Mesendoderm (in vitro differentiated cells): ENCODE measurements around the gene SLC22A13.
A peak's percentile ranks its signal among the peaks of the same experiment; 100 is the strongest.

Source experiments
- DNase-seq: peaks from one replicate; pipeline ENCODE4 v3.0.0; 2013
- H2AK5ac ChIP-seq: 2 replicates; pipeline ENCODE4 v1.6.1; 2013; ENCODE audit warnings: low read length, inconsistent platforms
- H2BK120ac ChIP-seq: 2 replicates; pipeline ENCODE4 v1.6.1; 2013; ENCODE audit warnings: low read depth, mild to moderate bottlenecking, low read length, moderate library complexity, mixed read lengths
- H2BK15ac ChIP-seq: replicated peaks from 2 replicates; pipeline ENCODE4 v1.6.1; 2013; ENCODE audit warnings: low read depth, mild to moderate bottlenecking, moderate library complexity
- H2BK5ac ChIP-seq: 2 replicates; pipeline ENCODE4 v1.6.1; 2013; ENCODE audit warnings: low read length, inconsistent platforms
- H3K18ac ChIP-seq: 2 replicates; pipeline ENCODE4 v1.6.1; 2013; ENCODE audit warnings: mild to moderate bottlenecking, low read length, mixed read lengths
- H3K23ac ChIP-seq: one replicate; pipeline ENCODE4 v1.6.1; 2013; ENCODE audit warnings: low read length
- H3K27ac ChIP-seq: 2 replicates; pipeline ENCODE4 v1.5.1; 2013; ENCODE audit warnings: low read depth, mild to moderate bottlenecking, inconsistent platforms, low read length, moderate library complexity
- H3K27me3 ChIP-seq: 2 replicates; pipeline ENCODE4 v1.6.1; 2013; ENCODE audit warnings: low read length, control low read depth, mild to moderate bottlenecking, inconsistent platforms; ENCODE audit not compliant: insufficient read depth, poor library complexity
- H3K36me3 ChIP-seq: 2 replicates; pipeline ENCODE4 v1.6.1; 2013; ENCODE audit warnings: low read length, inconsistent platforms; ENCODE audit not compliant: control insufficient read depth, insufficient read depth
- H3K4ac ChIP-seq: one replicate; pipeline ENCODE4 v1.6.1; 2013; ENCODE audit warnings: low read depth, mild to moderate bottlenecking, low read length, moderate library complexity
- H3K4me1 ChIP-seq: 2 replicates; pipeline ENCODE4 v1.6.1; 2013; ENCODE audit warnings: low read depth, low read length, inconsistent platforms; ENCODE audit not compliant: control insufficient read depth
- H3K4me2 ChIP-seq: 2 replicates; pipeline ENCODE4 v1.6.1; 2013; ENCODE audit warnings: low read length
- H3K4me3 ChIP-seq: 2 replicates; pipeline ENCODE4 v1.5.1; 2013; ENCODE audit warnings: mild to moderate bottlenecking, low read length
- H3K56ac ChIP-seq: one replicate; pipeline ENCODE4 v1.6.1; 2013; ENCODE audit warnings: low read length
- H3K79me1 ChIP-seq: 2 replicates; pipeline ENCODE4 v1.6.1; 2013; ENCODE audit warnings: low read length, inconsistent platforms
- H3K79me2 ChIP-seq: 2 replicates; pipeline ENCODE4 v1.6.1; 2013; ENCODE audit warnings: mild to moderate bottlenecking, low read length; ENCODE audit not compliant: control insufficient read depth, insufficient read depth
- H3K9ac ChIP-seq: 2 replicates; pipeline ENCODE4 v1.6.1; 2013; ENCODE audit warnings: low read length, inconsistent platforms
- H4K5ac ChIP-seq: one replicate; pipeline ENCODE4 v1.6.1; 2013; ENCODE audit warnings: low read length
- H4K8ac ChIP-seq: one replicate; pipeline ENCODE4 v1.6.1; 2013; ENCODE audit warnings: low read depth, mild to moderate bottlenecking, control low read depth, low read length, moderate library complexity
- whole genome bisulfite sequencing: extraction: QIAGEN DNeasy Blood & Tissue Kit; methylation state at CpG from one replicate; pipeline ENCODE4 v1.1.7; 2013; ENCODE audit warnings: low lambda C conversion rate, missing lambda C conversion rate; ENCODE audit not compliant: insufficient coverage; ENCODE audit errors: extremely low coverage; 5-methylcytosine and 5-hydroxymethylcytosine counted together

The SLC22A13 gene

DNA sequence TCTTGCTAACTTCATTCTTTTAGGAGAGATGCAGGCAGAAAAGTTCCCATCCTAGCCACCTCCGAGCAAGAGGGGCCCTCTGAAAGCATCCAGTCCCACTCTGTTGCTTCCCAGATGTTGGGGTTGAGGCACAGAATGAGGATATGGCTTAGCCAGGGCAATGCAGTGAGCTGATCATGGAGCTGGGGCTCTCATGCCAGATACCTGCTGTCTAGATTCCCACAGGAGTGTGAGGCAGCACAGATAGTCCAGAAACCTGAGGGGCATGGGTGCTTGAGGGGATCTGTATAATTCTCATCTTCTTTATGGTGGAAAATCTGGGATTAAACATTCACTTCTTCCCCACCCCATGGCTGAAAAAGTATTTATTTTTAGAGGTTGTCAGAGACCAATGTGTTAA is 1.2 kb downstream of the SLC22A13 start:
- no CpG with 5 or more reads among the region's 1 CpG for WGBS
- H3K4ac ChIP-seq: no peak overlapping the region
- H2BK120ac ChIP-seq: no peak overlapping the region
- no peak overlapping the region for H2BK5ac ChIP-seq
- no peak overlapping the region for H2AK5ac ChIP-seq
- no peak overlapping the region for H4K8ac ChIP-seq
- no peak overlapping the region for H3K23ac ChIP-seq
- no peak overlapping the region for H3K18ac ChIP-seq
- H3K9ac ChIP-seq: no peak overlapping the region
- no peaks in the 10 kb centered on the region for H3K27me3 ChIP-seq
- H4K5ac ChIP-seq: no peak overlapping the region
- H2BK15ac ChIP-seq: no peak overlapping the region
- H3K4me3 ChIP-seq: no peak overlapping the region
- H3K79me1 ChIP-seq: no peaks in the 10 kb centered on the region
- H3K79me2 ChIP-seq: no peaks in the 10 kb centered on the region
- no peaks in the 10 kb centered on the region for H3K36me3 ChIP-seq
- H3K27ac ChIP-seq: no peak overlapping the region
- H3K56ac ChIP-seq: no peak overlapping the region
- no peaks in the 10 kb centered on the region for H3K4me1 ChIP-seq
- H3K4me2 ChIP-seq: no peak overlapping the region
- no peak for DNase-seq

DNA sequence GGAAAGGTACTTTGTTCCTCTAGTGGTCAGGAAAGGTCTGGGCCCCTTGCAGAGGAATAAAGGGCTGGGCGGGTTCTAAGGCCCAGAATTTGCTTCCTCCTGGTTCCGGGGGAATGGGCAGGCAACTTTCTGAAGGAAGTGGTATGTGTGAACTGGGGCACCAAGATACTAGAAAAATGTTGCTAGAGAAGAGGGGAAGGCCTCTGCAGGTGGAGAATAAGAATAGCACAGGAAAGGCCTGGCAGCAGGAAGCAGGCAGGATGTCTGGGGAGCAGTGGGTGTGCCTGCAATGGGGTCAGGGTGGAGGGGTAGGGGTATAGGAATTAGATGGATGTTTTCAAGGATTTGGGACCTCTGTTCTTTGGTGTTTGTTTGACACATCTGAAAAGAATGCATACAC is 2.0 kb downstream of the SLC22A13 start:
- WGBS: no CpG with 5 or more reads among the region's 2 CpGs
- no peak overlapping the region for H4K5ac ChIP-seq

DNA sequence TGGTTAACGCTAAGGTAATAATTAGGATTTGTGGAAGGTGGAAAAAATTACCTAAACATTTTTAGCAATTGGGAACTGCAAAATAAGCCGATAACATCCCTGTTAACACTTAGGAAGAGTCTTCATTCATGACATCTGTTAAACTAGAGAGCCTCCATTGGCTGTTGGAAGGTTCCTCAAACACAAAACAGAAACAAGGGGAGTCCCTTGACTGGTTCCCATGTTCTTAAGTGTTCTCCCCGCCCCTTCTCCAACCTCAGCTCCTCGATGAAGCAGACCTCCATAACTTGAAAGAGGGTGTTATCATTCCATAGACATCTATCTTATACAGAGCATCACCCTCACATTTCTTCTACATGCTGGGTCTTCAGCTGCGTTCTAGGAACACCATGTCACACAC is 2.5 kb downstream of the SLC22A13 start:
- H3K4me2 ChIP-seq: no peak overlapping the region
- H3K79me1 ChIP-seq: no peaks in the 10 kb centered on the region
- H4K8ac ChIP-seq: no peak overlapping the region
- no peak for DNase-seq
- WGBS: no CpG with 5 or more reads among the region's 5 CpGs
- no peak overlapping the region for H3K4me3 ChIP-seq
- H3K9ac ChIP-seq: no peak overlapping the region
- no peaks in the 10 kb centered on the region for H3K4me1 ChIP-seq
- H3K27ac ChIP-seq: no peak overlapping the region
- H3K4ac ChIP-seq: no peak overlapping the region
- H2BK15ac ChIP-seq: no peak overlapping the region
- H3K56ac ChIP-seq: no peak overlapping the region
- H2BK5ac ChIP-seq: no peak overlapping the region
- H3K79me2 ChIP-seq: no peaks in the 10 kb centered on the region
- no peaks in the 10 kb centered on the region for H3K36me3 ChIP-seq
- H4K5ac ChIP-seq: no peak overlapping the region
- no peak overlapping the region for H2AK5ac ChIP-seq
- H3K18ac ChIP-seq: no peak overlapping the region
- H3K23ac ChIP-seq: no peak overlapping the region
- no peaks in the 10 kb centered on the region for H3K27me3 ChIP-seq
- no peak overlapping the region for H2BK120ac ChIP-seq

More for the DNA sequence above, 2.0 kb downstream of the SLC22A13 start:
- H2BK5ac ChIP-seq: no peak overlapping the region
- no peaks in the 10 kb centered on the region for H3K36me3 ChIP-seq
- H3K56ac ChIP-seq: no peak overlapping the region
- DNase-seq: peak; percentile 28
- H4K8ac ChIP-seq: no peak overlapping the region
- H2BK120ac ChIP-seq: no peak overlapping the region
- H3K79me2 ChIP-seq: no peaks in the 10 kb centered on the region
- H3K4me3 ChIP-seq: no peak overlapping the region
- H3K4me2 ChIP-seq: no peak overlapping the region
- no peaks in the 10 kb centered on the region for H3K4me1 ChIP-seq
- H3K18ac ChIP-seq: no peak overlapping the region
- no peaks in the 10 kb centered on the region for H3K79me1 ChIP-seq
- H2BK15ac ChIP-seq: no peak overlapping the region
- no peaks in the 10 kb centered on the region for H3K27me3 ChIP-seq
- H2AK5ac ChIP-seq: no peak overlapping the region
- no peak overlapping the region for H3K23ac ChIP-seq
- H3K4ac ChIP-seq: no peak overlapping the region
- H3K27ac ChIP-seq: no peak overlapping the region
- no peak overlapping the region for H3K9ac ChIP-seq

DNA sequence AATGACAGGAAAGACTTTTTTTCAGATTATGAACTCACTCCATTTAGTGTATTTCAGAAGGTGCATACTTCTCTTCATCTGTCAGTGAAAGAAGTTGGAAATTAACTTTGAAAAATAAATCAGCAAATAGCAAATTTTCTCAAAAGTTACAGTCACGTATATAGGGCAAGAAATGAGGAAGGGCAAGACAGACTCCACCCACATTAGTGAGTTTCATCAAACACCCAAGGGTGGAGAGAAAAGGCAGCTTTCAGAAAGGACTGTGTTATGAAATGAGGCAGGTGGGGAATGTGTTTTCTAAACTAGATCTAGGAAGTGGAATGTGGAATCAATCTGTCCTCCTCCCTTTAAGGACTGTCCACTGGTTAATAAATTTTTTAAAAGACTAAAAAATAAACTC is 2.9 kb downstream of the SLC22A13 start:
- H3K56ac ChIP-seq: no peak overlapping the region
- no peak overlapping the region for H4K5ac ChIP-seq
- H3K18ac ChIP-seq: no peak overlapping the region
- H3K79me1 ChIP-seq: no peaks in the 10 kb centered on the region
- H3K36me3 ChIP-seq: no peaks in the 10 kb centered on the region
- no peak overlapping the region for H3K9ac ChIP-seq
- no peaks in the 10 kb centered on the region for H3K79me2 ChIP-seq
- WGBS: no CpG with 5 or more reads among the region's 1 CpG
- H2BK120ac ChIP-seq: no peak overlapping the region
- H3K4me1 ChIP-seq: no peaks in the 10 kb centered on the region
- H4K8ac ChIP-seq: no peak overlapping the region
- no peak overlapping the region for H3K4me3 ChIP-seq
- H3K4ac ChIP-seq: no peak overlapping the region
- no peak overlapping the region for H2AK5ac ChIP-seq
- no peak overlapping the region for H3K23ac ChIP-seq
- no peak overlapping the region for H3K27ac ChIP-seq
- H3K27me3 ChIP-seq: no peaks in the 10 kb centered on the region
- H2BK15ac ChIP-seq: no peak overlapping the region
- DNase-seq: no peak
- no peak overlapping the region for H3K4me2 ChIP-seq
- no peak overlapping the region for H2BK5ac ChIP-seq

DNA sequence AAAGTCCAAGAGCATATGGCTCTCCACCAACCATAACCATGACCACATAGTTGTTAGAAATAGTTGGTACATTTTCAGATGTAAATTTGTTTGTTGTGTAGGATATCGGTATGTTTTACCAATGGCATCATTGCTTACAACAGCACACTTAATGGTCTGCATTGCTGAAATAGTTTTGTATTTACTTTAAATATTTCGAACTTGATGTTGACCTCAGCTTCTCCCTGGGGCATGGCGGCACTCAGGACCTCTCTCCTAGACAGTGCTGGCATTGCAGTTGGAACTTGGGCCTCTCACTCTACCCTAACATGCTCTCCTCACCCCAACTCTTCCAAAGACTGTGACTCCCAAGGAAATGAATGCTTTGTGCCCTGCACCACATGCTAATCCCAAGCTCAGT is 5.0 kb downstream of the SLC22A13 start:
- WGBS: no CpG with 5 or more reads among the region's 3 CpGs
- H3K9ac ChIP-seq: no peak overlapping the region

DNA sequence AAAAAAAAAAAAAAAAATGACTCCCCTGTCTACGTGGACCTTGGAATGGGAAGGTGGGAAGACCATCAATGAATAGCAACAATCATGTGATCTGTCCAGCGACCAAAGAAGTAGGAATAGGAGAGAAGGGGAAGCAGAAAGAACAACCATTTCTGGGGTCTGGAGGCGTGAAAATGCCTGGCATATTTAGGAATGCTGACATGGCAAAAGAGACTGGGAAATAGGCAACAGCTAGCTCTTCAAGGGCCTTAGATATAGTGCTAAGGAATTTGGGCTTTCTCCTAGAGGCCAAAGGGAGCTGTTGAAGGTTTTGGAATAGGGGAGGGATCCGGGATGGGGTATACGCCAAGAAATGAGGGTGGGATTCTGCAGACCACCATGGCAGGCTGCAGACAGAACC is 5.9 kb downstream of the SLC22A13 start:
- WGBS: no CpG with 5 or more reads among the region's 5 CpGs
- DNase-seq: peak; percentile 22
- H4K8ac ChIP-seq: no peak overlapping the region
- no peaks in the 10 kb centered on the region for H3K4me1 ChIP-seq
- H2BK15ac ChIP-seq: no peak overlapping the region
- no peak overlapping the region for H2BK5ac ChIP-seq
- no peak overlapping the region for H2AK5ac ChIP-seq
- no peak overlapping the region for H3K23ac ChIP-seq
- no peak overlapping the region for H3K56ac ChIP-seq
- no peak overlapping the region for H2BK120ac ChIP-seq
- no peaks in the 10 kb centered on the region for H3K27me3 ChIP-seq
- H3K27ac ChIP-seq: no peak overlapping the region
- H3K36me3 ChIP-seq: no peaks in the 10 kb centered on the region
- H3K79me2 ChIP-seq: no peaks in the 10 kb centered on the region
- no peak overlapping the region for H3K9ac ChIP-seq
- no peak overlapping the region for H3K18ac ChIP-seq
- H4K5ac ChIP-seq: no peak overlapping the region
- no peak overlapping the region for H3K4me2 ChIP-seq
- H3K4ac ChIP-seq: no peak overlapping the region
- H3K4me3 ChIP-seq: no peak overlapping the region
- H3K79me1 ChIP-seq: no peaks in the 10 kb centered on the region

More for the DNA sequence above, 5.0 kb downstream of the SLC22A13 start:
- H3K4me3 ChIP-seq: no peak overlapping the region
- no peaks in the 10 kb centered on the region for H3K79me1 ChIP-seq
- H3K4me2 ChIP-seq: no peak overlapping the region
- H3K56ac ChIP-seq: no peak overlapping the region
- H3K18ac ChIP-seq: no peak overlapping the region
- H4K5ac ChIP-seq: no peak overlapping the region
- H2BK120ac ChIP-seq: no peak overlapping the region
- H2BK15ac ChIP-seq: no peak overlapping the region
- H2BK5ac ChIP-seq: no peak overlapping the region
- H3K27ac ChIP-seq: no peak overlapping the region
- no peaks in the 10 kb centered on the region for H3K79me2 ChIP-seq
- H3K23ac ChIP-seq: no peak overlapping the region
- H4K8ac ChIP-seq: no peak overlapping the region
- no peaks in the 10 kb centered on the region for H3K36me3 ChIP-seq
- H3K4me1 ChIP-seq: no peaks in the 10 kb centered on the region
- H3K4ac ChIP-seq: no peak overlapping the region
- no peaks in the 10 kb centered on the region for H3K27me3 ChIP-seq
- no peak for DNase-seq
- H2AK5ac ChIP-seq: no peak overlapping the region
